MCF 10A (cell line): Measurements from ENCODE around the gene CLTA. TPM values are rescaled to one million over a fixed set of nuclear protein-coding genes. Genes with fewer than 3 reads are reported as not detected.

Experiments used
- BruUV-seq: library from RNA; stranded (reverse); fragments of 400-500 nt; replicated peaks from 2 replicates; lab custom pipeline; 2021; lab: Mats Ljungman, UMichigan
- CTCF ChIA-PET: fragments of 300-600 bp; sonication (Branson Sonifier 250); formaldehyde crosslinking; extraction: SDS; loops from one replicate; lab custom pipeline; 2021; ENCODE audit warnings: antibody characterized with exemption, inconsistent platforms; lab: Yijun Ruan, JAX
- POLR2A ChIA-PET: fragments of 300-600, 350-650 bp; sonication (Branson Sonifier 250); formaldehyde crosslinking; extraction: SDS; loops from one replicate; lab custom pipeline; 2020; ENCODE audit warnings: antibody characterized with exemption, inconsistent platforms; lab: Yijun Ruan, JAX
- DNase-seq: peaks from one replicate; pipeline ENCODE4 v3.0.0-alpha.2; 2018; ENCODE audit not compliant: unreplicated experiment
- H3K27ac Mint-ChIP-seq: one replicate; pipeline ENCODE4 v1.8.0; 2022; ENCODE audit warnings: mild to moderate bottlenecking, low read depth, mixed read lengths; ENCODE audit not compliant: unreplicated experiment
- H3K27me3 Mint-ChIP-seq: one replicate; pipeline ENCODE4 v1.8.0; 2022; ENCODE audit warnings: mixed read lengths; ENCODE audit not compliant: insufficient read depth, unreplicated experiment
- H3K36me3 Mint-ChIP-seq: one replicate; pipeline ENCODE4 v1.8.0; 2022; ENCODE audit warnings: mild to moderate bottlenecking, moderate library complexity, mixed read lengths; ENCODE audit not compliant: insufficient read depth, unreplicated experiment
- H3K4me1 Mint-ChIP-seq: one replicate; pipeline ENCODE4 v1.8.0; 2022; ENCODE audit warnings: mixed read lengths; ENCODE audit not compliant: insufficient read depth, unreplicated experiment
- H3K4me3 Mint-ChIP-seq: one replicate; pipeline ENCODE4 v1.8.0; 2022; ENCODE audit warnings: mild to moderate bottlenecking, moderate library complexity, mixed read lengths; ENCODE audit not compliant: unreplicated experiment
- H3K9me3 Mint-ChIP-seq: one replicate; pipeline ENCODE4 v1.8.0; 2022; ENCODE audit warnings: mixed read lengths; ENCODE audit not compliant: unreplicated experiment
- intact Hi-C: fragments of 100-400 bp; cut with micrococcal nuclease; formaldehyde crosslinking; loops from 2 replicates; pipeline ENCODE4 v1.14.1; 2022
- total RNA-seq: library from RNA; stranded (reverse); gene quantifications from 2 replicates; pipeline ENCODE4 v1.2.3, GENCODE V29; 2022
- TF ChIP-seq, protein P1 (sequence below): fragments of 200-600 bp; IDR thresholded peaks from one replicate; pipeline ENCODE4 v1.8.0; 2022; ENCODE audit warnings: antibody characterized with exemption, mild to moderate bottlenecking; ENCODE audit not compliant: unreplicated experiment

Gene CLTA
- total RNA-seq, 1 experiment from 2014 or later, result 189 TPM

DNA sequence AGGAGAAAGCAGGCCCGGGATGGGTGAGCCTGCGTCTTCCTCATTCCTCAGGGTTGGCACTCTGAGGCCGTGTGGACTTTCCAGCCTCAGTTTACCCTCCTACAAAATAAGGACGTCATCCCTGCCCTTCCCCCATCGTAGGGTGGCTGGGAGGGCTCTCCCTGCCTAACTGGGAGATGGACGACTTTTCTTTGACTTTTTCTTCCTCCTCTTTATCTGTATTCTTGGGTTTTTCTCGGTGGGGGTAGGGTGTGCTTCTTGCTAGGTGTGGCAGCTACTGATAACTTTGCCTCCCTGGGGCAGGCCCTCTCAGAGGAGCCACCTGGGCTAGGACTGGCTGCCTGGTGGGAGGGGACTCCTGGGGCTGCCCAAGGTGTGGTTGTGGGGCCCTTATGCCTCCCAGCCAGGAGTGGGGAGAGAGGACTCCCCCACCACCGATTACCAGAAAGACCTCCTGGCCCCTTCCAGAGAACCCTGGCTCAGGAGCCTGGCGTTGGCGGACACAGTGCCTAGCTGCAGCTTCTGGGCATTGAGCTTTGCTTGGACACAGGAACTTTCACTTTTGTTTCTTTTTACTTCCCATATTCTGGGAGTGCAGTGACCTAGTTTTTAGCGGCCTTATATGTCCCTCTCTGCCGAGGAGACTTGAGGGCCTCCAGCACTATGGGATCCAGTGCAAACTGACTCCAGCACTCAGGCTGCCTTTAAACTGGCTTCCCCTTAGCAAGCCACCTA, 48.0 kb upstream of the CLTA start:
- H3K27me3 Mint-ChIP-seq, result peaks cover 40% of the 10 kb centered on the region
- ChIA-PET CTCF (interaction anchor here (0.6 to 1.4 kb wide), 3 partner anchors 21 to 233 kb away, joined by 3 to 4 read pairs (median 3); no protein-coding TSS in a partner anchor), POLR2A (interaction anchor here (0.6 to 0.7 kb wide), 2 partner anchors 54 to 124 kb away, joined by 3 read pairs; no protein-coding TSS in a partner anchor)
- DNase-seq, result no peak
- H3K9me3 Mint-ChIP-seq, result peaks cover 11% of the 10 kb centered on the region
- H3K27ac Mint-ChIP-seq, result no peak overlapping the region
- peaks cover 4% of the 10 kb centered on the region for H3K4me1 Mint-ChIP-seq
- TF ChIP-seq, protein P1, sequence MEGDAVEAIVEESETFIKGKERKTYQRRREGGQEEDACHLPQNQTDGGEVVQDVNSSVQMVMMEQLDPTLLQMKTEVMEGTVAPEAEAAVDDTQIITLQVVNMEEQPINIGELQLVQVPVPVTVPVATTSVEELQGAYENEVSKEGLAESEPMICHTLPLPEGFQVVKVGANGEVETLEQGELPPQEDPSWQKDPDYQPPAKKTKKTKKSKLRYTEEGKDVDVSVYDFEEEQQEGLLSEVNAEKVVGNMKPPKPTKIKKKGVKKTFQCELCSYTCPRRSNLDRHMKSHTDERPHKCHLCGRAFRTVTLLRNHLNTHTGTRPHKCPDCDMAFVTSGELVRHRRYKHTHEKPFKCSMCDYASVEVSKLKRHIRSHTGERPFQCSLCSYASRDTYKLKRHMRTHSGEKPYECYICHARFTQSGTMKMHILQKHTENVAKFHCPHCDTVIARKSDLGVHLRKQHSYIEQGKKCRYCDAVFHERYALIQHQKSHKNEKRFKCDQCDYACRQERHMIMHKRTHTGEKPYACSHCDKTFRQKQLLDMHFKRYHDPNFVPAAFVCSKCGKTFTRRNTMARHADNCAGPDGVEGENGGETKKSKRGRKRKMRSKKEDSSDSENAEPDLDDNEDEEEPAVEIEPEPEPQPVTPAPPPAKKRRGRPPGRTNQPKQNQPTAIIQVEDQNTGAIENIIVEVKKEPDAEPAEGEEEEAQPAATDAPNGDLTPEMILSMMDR, result no peak
- BruUV-seq, result no TSS peak
- no peak overlapping the region for H3K4me3 Mint-ChIP-seq
- no peaks in the 10 kb centered on the region for H3K36me3 Mint-ChIP-seq
- intact Hi-C loops, result no loop called here

DNA sequence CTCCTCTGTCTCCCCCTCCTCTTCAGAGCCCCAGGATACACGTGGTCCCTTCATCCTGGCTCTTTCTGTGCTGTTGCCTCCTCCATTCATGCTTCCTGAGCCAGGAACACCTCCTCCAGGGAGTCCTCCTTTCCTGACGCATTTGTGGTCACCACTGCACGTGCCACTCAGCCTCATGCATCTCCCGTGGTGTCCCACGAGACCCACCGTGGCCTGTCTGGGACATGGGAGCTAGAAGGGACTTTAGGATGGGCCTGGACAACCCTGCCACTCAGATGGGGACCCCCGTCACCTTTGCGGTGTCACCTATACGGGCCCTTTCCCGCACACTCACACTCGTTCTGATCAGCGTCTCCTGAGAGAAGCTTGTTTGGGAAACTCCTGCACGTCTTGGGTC, 47.5 kb upstream of the CLTA start:
- POLR2A ChIA-PET, result interaction anchor here (0.6 kb wide), 2 partner anchors 55 to 529 kb away, joined by 3 read pairs; no protein-coding TSS in a partner anchor
- H3K4me1 Mint-ChIP-seq, result peaks cover 4% of the 10 kb centered on the region
- no peak overlapping the region for H3K4me3 Mint-ChIP-seq
- no peak overlapping the region for H3K27ac Mint-ChIP-seq
- peaks cover 35% of the 10 kb centered on the region for H3K27me3 Mint-ChIP-seq
- H3K36me3 Mint-ChIP-seq, result no peaks in the 10 kb centered on the region
- peaks cover 11% of the 10 kb centered on the region for H3K9me3 Mint-ChIP-seq
- intact Hi-C loops, result no loop called here
- TF ChIP-seq, protein P1, result no peak
- CTCF ChIA-PET, result interaction anchor here (0.6 to 2.1 kb wide), 6 partner anchors 10 to 232 kb away, joined by 3 to 5 read pairs (median 3); no protein-coding TSS in a partner anchor
- no TSS peak for BruUV-seq
- no peak for DNase-seq

DNA sequence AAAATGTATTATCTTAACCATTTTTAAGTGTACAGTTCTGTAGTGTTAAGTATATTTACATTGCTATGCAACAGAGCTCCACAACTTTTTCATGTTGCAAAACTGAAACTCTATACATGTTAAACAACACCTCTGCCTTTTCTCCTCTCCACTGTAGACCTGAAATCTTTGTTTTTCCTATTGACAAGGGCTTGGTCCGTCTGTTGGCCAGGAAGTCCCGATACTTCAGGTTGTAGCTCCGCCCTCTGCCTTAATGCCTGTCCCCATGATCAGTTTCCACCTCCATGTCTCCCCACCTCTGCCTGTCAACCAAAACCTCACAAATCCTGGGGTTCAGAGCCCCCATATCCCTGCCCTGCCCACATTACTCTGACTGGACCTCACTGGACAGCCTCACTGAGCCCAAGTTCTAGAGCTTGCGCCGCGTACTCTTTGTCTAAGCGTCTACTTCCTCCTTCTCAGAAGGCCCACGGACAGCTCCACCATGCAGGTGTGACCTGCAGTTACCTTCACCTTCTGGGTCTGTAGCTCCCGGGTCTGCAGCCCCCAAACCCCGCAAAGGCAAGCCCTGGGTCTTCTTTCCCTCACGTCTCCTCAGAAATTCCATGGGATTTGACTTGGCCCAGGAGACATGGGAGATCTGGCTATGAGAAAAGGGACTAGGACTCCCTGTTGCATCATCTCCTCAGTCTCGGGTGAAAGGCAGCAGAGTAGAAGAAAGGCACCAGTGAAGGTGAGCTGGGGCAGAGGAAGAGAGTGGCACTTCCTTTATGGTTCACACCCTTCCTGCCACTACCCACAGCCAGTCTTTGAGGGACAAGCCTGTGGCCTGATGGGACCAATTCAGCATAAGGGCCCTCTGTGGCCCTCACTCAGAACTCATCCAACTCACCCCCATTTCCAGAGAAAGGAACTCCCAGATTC, 46.1 kb upstream of the CLTA start:
- no peak for DNase-seq
- H3K4me3 Mint-ChIP-seq, result no peak overlapping the region
- no peak overlapping the region for H3K27ac Mint-ChIP-seq
- peaks cover 23% of the 10 kb centered on the region for H3K27me3 Mint-ChIP-seq
- TF ChIP-seq, protein P1, result no peak
- ChIA-PET POLR2A (no interaction called here), CTCF (interaction anchor here (1.2 to 2.1 kb wide), 3 partner anchors 8 to 137 kb away, joined by 3 to 5 read pairs (median 3); no protein-coding TSS in a partner anchor)
- intact Hi-C loops, result no loop called here
- no TSS peak for BruUV-seq
- peaks cover 11% of the 10 kb centered on the region for H3K9me3 Mint-ChIP-seq
- no peaks in the 10 kb centered on the region for H3K36me3 Mint-ChIP-seq
- peaks cover 4% of the 10 kb centered on the region for H3K4me1 Mint-ChIP-seq

DNA sequence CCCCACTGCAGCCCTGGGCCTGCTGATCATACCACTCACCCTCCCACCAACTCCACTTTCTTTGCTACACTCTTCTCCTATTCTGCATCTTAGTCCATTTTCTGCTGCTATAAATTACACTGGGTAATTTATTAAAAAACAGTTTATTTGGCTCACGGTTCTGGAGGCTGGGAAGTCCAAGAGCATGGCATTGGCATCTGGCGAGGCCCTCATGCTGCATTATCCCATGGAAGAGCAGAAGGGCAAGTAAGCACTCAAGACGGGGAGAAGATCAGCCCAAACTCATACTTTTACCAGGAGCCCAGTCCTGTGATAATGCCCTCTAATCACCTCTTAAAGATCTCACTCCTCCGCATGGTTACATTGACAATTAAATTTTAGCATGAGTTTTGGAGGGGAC, 44.8 kb upstream of the CLTA start:
- Mint-ChIP-seq H3K9me3 (peaks cover 11% of the 10 kb centered on the region), H3K27ac (no peak overlapping the region), H3K36me3 (no peaks in the 10 kb centered on the region), H3K4me3 (no peak overlapping the region), H3K4me1 (peaks cover 4% of the 10 kb centered on the region), H3K27me3 (peaks cover 23% of the 10 kb centered on the region)
- intact Hi-C loops, result no loop called here
- POLR2A ChIA-PET, result no interaction called here
- TF ChIP-seq, protein P1, result no peak
- CTCF ChIA-PET, result no interaction called here
- DNase-seq, result no peak
- no TSS peak for BruUV-seq
